Measurements from ENCODE around the gene PRSS21.

The PRSS21 gene

DNA sequence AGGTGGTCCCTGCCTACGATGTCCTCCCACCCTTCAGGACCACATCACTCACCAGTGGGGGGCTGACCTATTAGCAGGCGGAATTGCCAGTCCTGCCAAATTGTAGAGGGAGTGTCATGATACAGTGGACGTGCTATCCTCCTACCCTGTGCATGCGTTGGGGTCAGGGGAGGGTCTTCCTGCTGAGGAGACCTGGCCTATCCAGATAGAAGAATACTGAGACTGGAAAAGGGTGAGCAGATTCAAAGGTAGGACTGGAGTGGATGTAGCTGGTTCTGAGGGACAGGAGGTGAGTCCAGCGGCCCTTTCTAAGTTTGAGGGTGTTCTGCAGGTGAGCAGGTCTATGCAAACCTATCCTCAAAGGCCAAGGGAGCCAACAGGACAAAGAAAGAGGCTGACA, 10.8 kb upstream of the PRSS21 start:
- no peak for DNase-seq (ENCODE audit: low read depth, low spot score)

DNA sequence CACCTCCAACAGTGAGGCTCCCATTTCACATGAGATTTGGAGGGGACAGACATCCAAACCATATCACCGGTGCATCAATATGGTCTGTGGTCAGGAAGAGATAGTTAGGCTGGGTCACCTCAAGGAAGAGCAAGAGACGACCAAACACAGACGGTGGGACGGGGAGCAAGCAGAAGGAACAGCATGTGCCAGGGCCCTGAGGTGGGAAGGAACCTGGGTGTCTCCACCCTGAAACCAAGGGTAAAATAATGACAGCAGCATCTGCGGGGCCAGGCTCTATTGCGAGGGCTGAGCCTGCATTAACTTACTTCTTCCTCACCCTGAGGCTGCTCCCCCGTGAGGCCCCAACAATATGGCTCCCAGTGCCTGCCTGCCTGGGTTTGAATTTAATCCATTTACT, 8.9 kb upstream of the PRSS21 start:
- no peak for DNase-seq (ENCODE audit: low read depth, low spot score)

DNA sequence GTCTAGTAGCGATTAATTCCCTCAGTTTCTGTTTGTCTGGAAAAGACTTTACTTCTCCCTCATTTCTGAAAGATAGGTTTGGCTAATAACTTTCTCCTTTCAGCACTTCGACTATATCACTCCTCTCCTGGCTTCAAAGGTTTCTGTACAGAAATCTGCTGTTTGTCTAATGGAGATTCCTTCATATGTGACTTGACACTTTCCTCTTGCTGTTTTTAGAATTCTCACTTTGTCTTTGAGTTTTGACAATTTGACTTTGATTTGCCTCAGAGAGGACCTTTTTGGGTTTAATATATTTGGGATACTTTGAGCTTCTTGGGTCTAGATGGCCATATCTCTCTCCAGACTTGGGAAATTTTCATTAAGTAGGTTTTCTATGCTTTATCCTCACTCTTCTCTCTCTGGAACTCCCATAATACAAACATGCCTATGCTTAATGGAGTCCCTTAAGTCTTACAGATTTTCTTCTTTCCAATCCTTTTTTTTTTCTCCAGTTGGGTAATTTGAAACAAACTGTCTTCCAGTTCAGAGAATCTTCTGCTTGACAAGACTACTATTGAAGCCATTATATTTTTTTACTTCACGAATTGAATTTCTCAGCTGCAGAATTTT, 7.8 kb upstream of the PRSS21 start:
- DNase-seq (ENCODE audit: low read depth, low spot score): no peak

DNA sequence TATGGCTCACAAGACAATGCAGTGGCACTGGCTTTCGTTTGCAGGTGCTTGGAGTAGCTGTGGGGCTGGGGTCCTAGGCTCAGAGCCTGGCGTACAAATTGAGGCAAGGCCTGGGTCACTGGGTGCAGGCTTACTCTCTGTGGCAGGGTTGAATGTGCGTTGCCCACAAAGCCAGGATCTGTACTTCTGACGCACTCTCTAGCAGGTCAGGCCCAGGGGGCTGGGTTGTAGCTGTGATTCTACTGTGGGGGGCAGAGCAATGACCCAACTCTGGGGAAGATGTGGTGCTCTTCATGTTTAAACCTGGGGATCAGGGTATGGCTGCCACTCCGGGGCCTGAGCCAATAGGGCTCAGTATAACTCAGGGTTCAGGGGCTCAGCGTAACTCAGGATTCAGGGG, 6.4 kb upstream of the PRSS21 start:
- DNase-seq (ENCODE audit: low read depth, low spot score): no peak

DNA sequence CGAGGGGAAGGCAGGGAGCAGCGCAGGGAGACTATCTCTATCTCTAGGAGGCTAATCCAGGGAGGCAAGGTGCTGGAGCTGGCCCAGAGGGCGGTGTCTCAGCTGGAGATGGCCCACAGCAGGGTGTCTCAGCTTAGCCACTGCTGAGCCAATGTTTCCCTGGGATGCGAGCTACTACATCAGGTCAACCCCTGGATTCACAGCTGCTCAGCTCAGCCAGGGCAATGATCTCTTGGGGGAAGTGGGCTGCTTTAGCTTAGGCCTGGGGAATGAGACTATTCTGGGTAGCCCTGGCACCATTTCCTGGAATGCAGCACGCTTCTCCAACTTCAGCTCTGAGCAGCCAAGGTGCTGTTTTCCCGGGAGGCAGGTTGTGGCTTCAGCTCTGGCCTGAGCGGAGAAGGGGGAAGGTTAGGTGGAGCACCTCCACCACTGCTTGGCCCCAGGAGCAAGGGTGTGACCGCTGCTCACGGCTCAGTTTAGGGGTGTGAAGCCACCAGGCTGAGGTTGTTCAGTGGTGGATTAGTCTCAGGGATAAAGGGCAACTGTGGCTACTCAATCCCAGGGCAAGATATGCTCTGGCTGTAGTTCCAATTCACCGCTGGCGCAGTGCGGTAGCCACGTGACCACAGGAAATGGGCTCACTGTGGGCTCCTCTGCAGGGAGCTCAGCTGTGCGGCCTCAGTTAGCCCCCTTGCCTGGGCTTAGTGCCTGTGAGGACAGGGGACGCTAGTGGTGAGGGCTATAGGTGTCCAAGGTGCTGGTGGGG, 5.2 kb upstream of the PRSS21 start:
- no peak for DNase-seq (ENCODE audit: low read depth, low spot score)

DNA sequence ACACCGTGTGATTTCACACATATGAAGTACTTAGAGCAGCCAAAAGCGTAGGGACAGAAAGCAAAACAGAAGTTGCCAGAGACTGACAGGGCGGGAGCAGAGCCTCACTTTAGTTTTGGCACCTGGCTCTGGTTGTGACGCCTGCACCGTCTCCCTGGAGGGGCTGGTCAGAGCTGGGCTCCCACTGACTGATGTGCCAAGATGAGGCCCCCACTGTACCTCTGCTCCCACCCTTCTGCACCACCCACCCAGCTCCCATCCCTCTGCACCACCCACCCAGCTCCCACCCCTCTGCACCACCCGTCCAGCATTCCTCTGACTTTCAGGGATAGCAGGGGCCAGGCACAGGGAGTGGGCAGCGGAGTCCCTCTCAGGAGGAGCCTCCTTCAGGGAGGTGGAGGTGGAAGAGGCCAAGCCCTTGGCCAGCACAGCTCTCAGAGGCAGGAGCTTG, 3.2 kb upstream of the PRSS21 start:
- no peak for DNase-seq (ENCODE audit: low read depth, low spot score)

DNA sequence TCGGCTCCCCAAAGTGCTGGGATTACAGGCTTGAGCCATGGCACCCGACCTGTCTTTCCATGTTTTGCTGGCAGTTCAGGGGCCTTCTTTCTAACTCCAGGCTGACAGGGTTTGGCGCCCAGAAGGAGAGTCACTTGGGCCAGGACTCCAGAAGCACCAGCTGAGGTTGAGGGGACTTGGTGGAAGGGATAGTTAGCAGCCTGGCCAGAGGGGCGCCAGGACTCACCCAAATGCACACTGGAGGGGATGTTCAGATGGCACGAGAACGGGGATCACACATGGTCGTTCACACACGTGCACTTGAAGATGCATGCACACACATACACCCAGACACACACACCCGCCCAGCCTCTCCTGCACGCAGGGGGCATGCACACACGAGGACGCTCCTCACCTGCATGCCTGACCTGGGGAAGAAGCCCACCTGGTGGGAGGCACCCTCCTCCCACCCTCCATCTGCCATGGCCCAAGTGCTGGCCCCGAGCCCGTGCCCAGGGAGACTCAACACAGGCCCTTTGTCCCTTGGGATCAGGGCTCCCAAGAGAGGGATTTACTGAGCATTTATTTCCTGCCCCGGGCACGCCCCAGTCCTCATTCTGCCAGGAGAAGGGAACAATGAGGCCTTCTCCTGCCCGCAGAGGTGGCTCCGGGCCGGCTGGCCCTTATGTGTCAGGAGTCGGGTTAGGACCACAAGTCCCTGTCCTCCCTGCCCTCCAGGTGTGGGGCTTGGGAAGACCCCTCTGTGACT, 2.3 kb upstream of the PRSS21 start:
- DNase-seq (ENCODE audit: low read depth, low spot score): no peak

DNA sequence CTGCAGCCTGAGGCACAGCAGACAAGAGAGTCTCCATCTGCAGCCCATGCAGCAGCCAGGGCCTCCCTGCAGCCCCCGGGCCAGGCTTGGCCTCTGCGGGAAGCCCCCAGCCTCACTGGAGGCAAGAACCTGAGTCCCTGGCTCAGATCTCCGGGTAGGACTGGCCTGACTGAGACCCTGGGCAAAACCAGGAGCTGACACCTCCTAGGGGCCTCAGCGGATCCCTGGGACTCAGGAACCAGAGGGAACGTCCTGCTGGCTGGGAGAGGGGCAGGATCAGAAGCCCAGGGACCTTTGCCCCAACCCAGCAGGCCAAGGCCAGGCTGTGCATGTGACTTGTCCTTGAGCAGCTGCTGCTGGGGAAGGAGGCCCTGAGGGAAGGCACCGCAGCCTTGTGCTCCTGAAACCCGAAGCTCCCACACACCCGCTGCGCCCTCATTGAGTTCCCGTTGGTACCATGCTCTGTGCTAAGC, 1.7 kb upstream of the PRSS21 start:
- DNase-seq (ENCODE audit: low read depth, low spot score): no peak

DNA sequence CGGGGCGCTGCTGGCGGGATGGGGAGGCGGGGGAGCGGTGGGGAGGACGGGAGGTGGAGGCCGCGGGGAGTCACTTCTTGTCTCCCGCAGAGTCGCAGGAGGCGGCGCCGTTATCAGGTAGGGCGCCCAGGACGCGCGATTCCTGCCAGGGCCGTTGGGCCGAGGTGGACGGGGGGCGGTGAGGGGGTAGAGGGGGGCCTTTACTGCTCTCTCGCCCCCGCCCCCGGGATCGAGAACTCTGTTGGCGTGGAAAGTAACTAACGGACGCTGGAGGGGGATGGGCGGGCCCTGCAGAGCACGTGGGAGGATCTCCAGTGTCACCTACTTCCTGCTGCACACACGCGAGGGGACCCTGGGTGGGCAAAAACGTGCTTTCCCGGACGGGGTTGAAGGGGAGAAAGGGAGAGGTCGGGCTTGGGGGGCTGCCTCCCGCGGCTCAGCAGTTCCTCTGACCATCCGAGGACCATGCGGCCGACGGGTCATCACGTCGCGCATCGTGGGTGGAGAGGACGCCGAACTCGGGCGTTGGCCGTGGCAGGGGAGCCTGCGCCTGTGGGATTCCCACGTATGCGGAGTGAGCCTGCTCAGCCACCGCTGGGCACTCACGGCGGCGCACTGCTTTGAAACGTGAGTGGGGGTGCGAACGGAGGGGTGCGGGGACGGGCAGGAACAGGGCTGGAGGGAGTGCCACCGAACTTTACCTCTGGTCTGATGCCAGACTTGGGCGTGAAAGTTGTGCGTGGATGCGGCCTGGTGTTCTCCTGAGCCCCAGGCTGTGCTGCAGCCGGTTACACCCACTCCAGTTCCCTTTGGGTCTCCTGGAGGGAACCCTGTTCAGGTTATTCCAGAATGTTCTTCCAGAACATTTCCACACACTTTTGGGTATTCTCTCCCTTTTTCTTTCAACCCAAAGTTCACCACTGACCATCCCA, 569 bp downstream of the PRSS21 start:
- no peak for DNase-seq (ENCODE audit: low read depth, low spot score)

DNA sequence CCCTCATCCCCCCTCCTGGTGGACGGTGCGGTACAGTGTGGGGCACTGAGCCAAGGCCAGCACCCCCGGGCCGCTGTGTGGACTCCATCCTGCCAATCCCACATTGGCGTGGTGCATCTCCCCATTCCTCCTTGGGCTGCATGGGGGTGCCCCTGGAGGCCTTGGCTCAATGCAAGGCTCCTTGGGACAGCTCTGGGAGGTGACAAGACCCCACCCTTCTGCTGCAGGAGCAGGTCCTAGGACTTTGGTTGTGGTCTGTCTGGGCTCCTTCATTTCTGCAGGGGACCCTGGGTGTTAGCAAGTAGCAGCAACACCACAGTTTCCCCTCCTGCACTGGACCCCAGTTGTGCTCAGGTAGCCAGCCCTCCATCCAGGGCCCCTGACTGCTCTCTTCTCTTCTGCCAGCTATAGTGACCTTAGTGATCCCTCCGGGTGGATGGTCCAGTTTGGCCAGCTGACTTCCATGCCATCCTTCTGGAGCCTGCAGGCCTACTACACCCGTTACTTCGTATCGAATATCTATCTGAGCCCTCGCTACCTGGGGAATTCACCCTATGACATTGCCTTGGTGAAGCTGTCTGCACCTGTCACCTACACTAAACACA, 1.3 kb downstream of the PRSS21 start:
- no peak for DNase-seq (ENCODE audit: low read depth, low spot score)

DNA sequence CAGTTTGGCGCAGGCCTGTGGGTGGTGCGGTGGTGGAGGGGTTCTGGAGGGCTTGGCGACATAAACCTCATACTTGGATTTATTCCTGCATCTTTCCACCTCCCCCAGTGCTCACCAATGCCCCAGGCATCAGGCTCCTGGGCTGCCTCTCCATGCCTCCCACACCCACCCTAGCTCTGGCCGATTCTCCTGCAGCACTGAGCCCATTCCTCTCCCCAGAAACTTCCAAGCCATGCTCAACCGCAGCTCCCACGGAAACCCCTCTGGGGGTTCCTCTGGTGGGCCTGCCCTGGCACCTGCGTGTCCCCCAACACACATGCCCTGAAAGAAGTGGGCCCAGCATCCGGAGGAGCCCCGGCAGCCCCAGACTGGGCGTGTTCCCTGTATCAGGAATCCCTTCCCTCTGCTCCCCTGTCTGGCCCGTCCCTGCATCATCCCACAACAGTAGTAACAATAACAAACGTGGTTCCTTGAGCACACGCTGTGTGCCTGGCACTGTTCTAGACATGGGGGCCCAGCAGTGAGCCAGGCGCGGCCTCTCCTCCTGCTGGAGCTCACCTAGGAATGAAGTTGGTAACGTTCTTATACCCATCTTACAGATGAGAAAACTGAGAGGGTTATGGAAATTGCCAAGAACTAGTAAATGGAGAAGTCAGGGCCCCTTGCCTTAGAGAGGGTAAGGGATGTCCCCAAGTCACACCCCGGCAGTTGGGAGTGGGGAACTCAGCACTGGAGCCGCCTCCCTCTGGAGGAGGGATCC, 2.3 kb downstream of the PRSS21 start:
- no peak for DNase-seq (ENCODE audit: low read depth, low spot score)

DNA sequence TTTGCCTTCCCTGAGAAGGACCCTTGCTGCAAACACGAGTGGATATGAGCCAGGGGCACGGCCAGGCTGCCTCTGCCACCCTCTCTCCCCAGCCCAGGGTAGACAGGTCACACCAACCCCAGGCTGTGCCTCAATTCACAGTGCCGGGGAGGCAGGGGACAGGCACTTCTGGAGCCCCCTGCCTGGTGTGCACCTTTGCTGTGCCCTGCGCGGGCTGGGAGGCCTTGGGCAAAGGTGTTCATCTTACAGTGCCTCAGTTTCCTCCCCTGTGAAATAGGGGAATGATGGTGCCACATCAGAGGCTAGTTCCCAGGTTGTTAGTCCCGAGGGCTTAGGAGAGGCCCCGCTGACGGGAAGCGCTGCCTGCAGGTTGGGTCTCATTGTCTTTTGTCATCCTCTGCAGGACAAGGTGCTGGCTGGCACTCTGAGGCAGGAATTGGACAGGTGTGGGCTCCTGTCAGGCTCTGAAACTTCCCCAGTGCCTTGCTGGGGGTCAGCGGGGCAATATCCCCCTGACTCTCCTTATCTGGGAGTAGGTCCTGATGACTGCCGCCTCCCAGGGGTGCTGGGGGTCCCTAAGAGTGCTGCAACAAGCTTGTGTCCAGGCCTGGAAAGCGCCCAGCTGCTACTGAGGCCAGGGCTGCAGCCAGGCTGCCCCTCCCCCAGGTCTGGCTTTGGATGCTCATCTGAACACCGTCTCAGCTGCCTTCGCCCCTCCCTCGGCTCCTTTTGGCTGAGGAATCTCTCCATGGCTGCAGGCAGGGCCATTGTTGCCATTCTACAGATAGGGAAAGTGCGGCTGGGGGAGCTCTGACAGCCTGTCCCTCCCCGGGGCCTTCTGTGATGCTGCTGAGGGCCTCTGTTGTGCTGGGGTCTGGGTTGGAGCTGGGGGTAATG, 3.1 kb downstream of the PRSS21 start:
- DNase-seq (ENCODE audit: low read depth, low spot score): no peak

DNA sequence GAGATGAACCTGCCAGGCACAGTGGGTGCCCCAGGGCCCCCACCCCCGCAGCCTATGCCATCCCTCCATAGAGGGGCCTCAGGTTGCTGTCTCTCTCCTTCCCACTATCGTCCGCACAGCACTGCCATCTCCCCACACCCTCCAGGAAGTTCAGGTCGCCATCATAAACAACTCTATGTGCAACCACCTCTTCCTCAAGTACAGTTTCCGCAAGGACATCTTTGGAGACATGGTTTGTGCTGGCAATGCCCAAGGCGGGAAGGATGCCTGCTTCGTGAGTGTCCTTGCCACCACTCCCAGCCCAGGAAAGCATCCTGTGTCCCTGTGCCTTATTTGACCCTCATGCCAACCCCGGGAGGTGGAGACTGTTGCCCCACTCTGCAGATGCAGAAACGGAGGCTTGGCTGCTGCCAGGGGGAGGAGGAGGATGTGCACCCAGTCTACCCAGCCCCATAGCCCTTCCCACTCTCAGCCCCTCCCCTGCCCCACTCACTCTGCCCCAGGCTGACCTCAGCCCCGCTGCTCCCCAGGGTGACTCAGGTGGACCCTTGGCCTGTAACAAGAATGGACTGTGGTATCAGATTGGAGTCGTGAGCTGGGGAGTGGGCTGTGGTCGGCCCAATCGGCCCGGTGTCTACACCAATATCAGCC, 3.9 kb downstream of the PRSS21 start:
- no peak for DNase-seq (ENCODE audit: low read depth, low spot score)

DNA sequence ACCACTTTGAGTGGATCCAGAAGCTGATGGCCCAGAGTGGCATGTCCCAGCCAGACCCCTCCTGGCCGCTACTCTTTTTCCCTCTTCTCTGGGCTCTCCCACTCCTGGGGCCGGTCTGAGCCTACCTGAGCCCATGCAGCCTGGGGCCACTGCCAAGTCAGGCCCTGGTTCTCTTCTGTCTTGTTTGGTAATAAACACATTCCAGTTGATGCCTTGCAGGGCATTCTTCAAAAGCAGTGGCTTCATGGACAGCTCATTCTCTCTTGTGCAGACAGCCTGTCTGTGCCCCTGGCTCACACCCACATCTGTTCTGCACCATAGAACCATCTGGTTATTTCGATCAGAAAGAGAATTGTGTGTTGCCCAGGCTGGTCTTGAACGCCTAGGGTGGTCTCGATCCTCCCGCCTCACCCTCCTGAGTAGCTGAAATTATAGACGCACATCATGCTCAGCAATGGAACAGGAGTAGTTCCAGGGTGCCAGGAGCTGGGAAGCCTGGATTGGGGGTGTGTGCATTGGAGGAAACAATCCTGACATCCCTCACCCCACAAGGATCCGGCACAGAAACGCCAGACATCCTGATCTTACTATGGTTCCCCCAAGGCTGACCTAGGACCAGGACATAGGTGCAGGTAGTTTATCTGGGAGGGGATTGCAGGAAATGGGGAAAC, 4.6 kb downstream of the PRSS21 start:
- no peak for DNase-seq (ENCODE audit: low read depth, low spot score)

DNA sequence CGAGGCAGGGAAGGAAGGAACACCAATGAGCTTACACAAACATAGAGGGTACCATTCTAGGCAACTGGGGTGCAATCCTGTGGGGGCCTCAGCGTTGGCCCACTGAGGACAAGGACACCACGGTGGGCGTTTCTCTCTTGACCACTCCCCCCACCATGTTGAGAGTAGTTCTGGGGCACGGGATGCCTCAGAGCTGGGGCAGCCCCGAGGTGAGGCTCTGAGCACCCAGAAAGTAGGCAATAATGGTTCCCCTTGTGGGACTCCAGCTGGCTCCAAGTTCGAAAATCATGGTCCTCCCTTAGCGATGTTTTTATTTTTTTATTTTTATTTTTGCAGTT, 5.1 kb downstream of the PRSS21 start:
- no peak for DNase-seq (ENCODE audit: low read depth, low spot score)

DNA sequence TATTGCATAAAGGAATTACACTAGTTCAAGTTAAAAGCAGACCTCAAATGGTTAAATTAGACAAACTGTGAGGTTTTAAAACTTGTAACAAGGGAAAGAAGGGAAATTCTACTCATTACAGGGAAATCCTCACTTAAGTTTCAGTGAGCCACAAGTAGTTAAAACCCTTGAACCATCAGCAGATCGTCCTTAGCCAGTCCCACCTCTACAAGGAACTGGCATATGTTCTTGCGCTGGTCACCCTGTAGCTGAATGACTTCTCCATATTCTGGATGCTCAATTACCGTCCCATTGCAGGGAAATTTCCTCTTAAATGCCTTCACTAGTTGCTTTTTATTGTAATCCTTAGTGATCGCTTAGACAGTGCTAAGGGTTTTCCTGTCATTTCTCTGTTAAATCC, 5.5 kb downstream of the PRSS21 start:
- no peak for DNase-seq (ENCODE audit: low read depth, low spot score)

DNA sequence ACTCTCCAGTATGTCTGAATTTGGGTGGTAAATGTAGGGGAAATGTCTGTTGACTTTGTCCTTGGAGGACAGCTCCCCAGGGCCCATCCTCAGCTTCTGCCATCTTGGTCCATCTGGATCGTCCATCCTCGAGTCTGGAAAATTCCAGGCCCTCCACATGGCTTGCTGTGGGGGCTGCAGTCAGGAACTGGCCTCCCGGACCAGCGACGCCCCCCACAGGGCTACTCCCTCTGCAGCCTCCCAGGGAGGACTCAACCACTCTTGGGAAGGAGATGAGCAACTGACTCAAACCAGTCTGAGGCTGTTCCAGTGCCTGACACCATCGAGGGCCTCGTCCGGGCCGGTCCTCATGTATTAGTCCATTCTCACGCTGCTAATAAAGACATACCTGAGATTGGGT, 7.6 kb downstream of the PRSS21 start:
- DNase-seq (ENCODE audit: low read depth, low spot score): no peak

DNA sequence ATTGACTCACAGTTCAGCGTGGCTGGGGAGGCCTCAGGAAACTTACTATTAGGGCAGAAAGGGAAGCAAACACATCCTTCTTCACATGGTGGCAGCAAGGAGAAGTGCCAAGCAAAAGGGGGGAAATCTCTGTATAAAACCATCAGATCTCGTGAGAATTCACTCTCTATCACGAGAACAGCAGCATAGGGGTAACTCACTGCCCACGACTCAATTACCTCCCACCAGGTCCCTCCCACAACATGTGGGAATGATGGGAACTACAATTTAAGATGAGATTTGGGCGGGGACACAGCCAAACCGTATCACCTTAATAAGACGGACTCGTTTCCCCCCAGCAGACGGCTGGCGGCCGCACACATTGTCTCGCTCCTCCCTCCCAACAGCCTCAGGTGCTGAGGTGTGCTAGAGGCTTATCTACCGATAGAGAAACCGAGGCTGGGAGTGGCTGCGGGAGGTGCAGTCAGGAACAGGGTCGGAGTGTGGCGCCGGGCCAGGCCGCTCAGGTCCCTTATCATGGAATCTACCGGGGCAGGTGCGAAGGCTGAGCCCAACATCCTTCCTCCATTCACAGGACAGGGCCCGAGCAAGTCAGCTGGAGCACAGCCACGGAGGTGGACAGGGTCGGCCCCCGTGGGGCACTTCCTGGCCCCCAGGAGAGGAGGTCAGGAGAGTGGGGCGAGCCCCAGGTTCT, 8.2 kb downstream of the PRSS21 start:
- no peak for DNase-seq (ENCODE audit: low read depth, low spot score)
